ENCODE measurements around the gene RPL29. TPM values are rescaled to one million over a fixed set of nuclear protein-coding genes. Genes with fewer than 3 reads are reported as not detected.

The RPL29 gene
- total and polyA plus RNA-seq, 2 of the 4 experiments (the other 2 are of a cell fraction): 2,081 to 2,126 TPM

DNA sequence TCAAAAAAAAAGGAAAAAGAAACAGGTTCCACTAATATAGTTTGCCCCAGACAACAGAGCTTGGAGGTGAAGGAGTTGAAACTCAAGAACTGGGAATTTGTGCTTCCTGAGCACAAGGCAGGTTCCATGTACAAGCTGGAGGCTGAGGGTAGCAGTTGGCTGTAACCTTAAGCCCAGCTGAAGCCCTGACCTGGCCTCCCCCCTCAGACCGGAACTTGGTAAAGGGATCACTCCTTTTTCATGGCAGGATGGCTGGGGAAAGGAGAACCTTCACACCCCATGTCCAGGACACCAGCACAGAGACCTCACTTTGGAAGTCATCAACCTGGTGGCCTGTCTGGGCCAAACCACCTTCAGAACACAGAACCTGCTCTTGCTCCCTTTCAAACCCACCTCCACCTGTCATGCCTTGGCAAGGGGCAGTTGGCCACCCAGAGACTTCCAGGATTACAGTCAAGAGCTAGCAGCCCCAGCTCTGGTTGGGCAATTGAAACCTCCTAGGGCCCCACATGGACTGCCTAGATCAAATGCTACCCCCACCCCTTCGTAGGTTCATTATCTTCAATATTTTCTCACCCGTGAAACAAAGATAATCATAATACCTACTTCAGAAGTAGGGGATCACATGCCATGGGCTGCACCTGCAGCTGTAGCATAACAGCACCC lies 3.5 kb downstream of the RPL29 start:
- H4K20me1 ChIP-seq (ENCODE audit: insufficient read depth, low read length): peaks cover 18% of the 10 kb centered on the region; the same call in 1 of the 2 replicates
- H3K56ac ChIP-seq (ENCODE audit: extremely low read depth, insufficient read depth, low read length): no peak overlapping the region
- TF ChIP-seq FOS (IDR thresholded peaks at IDR 0.05; ENCODE audit: low read depth, low read length): no peak
- no peak for TF ChIP-seq NFE2L2 (IDR thresholded peaks at IDR 0.05; ENCODE audit: low read depth, low read length)
- TF ChIP-seq RAD21 (IDR thresholded peaks at IDR 0.05; ENCODE audit: low read length): no peak
- TF ChIP-seq, protein P1, sequence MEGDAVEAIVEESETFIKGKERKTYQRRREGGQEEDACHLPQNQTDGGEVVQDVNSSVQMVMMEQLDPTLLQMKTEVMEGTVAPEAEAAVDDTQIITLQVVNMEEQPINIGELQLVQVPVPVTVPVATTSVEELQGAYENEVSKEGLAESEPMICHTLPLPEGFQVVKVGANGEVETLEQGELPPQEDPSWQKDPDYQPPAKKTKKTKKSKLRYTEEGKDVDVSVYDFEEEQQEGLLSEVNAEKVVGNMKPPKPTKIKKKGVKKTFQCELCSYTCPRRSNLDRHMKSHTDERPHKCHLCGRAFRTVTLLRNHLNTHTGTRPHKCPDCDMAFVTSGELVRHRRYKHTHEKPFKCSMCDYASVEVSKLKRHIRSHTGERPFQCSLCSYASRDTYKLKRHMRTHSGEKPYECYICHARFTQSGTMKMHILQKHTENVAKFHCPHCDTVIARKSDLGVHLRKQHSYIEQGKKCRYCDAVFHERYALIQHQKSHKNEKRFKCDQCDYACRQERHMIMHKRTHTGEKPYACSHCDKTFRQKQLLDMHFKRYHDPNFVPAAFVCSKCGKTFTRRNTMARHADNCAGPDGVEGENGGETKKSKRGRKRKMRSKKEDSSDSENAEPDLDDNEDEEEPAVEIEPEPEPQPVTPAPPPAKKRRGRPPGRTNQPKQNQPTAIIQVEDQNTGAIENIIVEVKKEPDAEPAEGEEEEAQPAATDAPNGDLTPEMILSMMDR (conservative IDR thresholded peaks at IDR 0.05; ENCODE audit: low read depth, low read length): no peak
- TF ChIP-seq, protein P2, sequence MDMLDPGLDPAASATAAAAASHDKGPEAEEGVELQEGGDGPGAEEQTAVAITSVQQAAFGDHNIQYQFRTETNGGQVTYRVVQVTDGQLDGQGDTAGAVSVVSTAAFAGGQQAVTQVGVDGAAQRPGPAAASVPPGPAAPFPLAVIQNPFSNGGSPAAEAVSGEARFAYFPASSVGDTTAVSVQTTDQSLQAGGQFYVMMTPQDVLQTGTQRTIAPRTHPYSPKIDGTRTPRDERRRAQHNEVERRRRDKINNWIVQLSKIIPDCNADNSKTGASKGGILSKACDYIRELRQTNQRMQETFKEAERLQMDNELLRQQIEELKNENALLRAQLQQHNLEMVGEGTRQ (IDR thresholded peaks at IDR 0.05; ENCODE audit: low read depth, low read length): no peak
- no peak for TF ChIP-seq RFX5 (IDR thresholded peaks at IDR 0.05; ENCODE audit: low read depth, low read length)
- TF ChIP-seq RCOR1 (IDR thresholded peaks at IDR 0.05; ENCODE audit: insufficient replicate concordance, low read length): no peak
- no peak for TF ChIP-seq POLR2A (IDR thresholded peaks at IDR 0.05; ENCODE audit: low read depth, low read length)
- no peak overlapping the region for H3K4ac ChIP-seq (ENCODE audit: low read depth, low read length)
- H4K8ac ChIP-seq (ENCODE audit: low read depth in 2 of 2, low read length in 2 of 2): no peak overlapping the region
- peaks cover 31% of the 10 kb centered on the region for H3K36me3 ChIP-seq (ENCODE audit: control insufficient read depth, insufficient read depth, low read length)
- H2BK20ac ChIP-seq (ENCODE audit: low read depth, low read length): no peak overlapping the region
- no peak overlapping the region for H2BK15ac ChIP-seq (ENCODE audit: low read depth, low read length)
- H3K23ac ChIP-seq (ENCODE audit: low read depth, low read length): no peak overlapping the region
- BruUV-seq (replicated peaks): no TSS peak
- H2AFZ ChIP-seq (replicated peaks; ENCODE audit: low read length, poor library complexity): no peak overlapping the region
- H2AK5ac ChIP-seq (ENCODE audit: low read depth, low read length): no peak overlapping the region
- no peak overlapping the region for H4K91ac ChIP-seq (ENCODE audit: insufficient read depth, low read depth, low read length)
- intact Hi-C loops (cut with micrococcal nuclease): no loop called here
- H2BK120ac ChIP-seq (ENCODE audit: low read depth, low read length): no peak overlapping the region
- no peaks in the 10 kb centered on the region for H3K27me3 ChIP-seq (ENCODE audit: control insufficient read depth, insufficient read depth, low read length)
- ATAC-seq (ENCODE audit: low read depth) (no peak), DNase-seq (no peak)
- peaks cover 11% of the 10 kb centered on the region for H3K4me1 ChIP-seq (ENCODE audit: control insufficient read depth, insufficient read depth, low read length)
- H3K18ac ChIP-seq (ENCODE audit: low read depth, low read length): no peak overlapping the region
- H4K5ac ChIP-seq (ENCODE audit: low read depth, low read length): no peak overlapping the region
- dilution Hi-C loops (cut with HindIII; ENCODE audit: low sequenced_read_pairs, unreplicated experiment): no loop called here
- H3K14ac ChIP-seq (replicated peaks; ENCODE audit: low read depth, low read length): no peak overlapping the region
- H3K9me3 ChIP-seq (ENCODE audit: control insufficient read depth, insufficient read depth, low read length): no peaks in the 10 kb centered on the region
- peaks cover 7% of the 10 kb centered on the region for H3K9me1 ChIP-seq (ENCODE audit: insufficient read depth, low read length)
- H3K4me3 ChIP-seq (ENCODE audit: insufficient read depth, low read depth, low read length): no peak overlapping the region
- in situ Hi-C loops (cut with MboI; ENCODE audit: low sequenced_read_pairs): no loop called here
- POLR2A ChIA-PET (ENCODE audit: unreplicated experiment): interaction anchor here (0.6 to 1.8 kb wide), 2 partner anchors 9 to 21 kb away, joined by 3 to 6 read pairs; partner anchors contain the start of gene ACY1
- CTCF ChIA-PET: no interaction called here
- H3K27ac ChIP-seq (ENCODE audit: insufficient read depth, low read length): no peak overlapping the region
- H3K79me1 ChIP-seq (ENCODE audit: low read depth in 1 of 2, low read length in 2 of 2): peaks cover 24 to 53% of the 10 kb centered on the region in 2 experiments; a peak in 3 of 4 replicates
- H3K4me2 ChIP-seq (ENCODE audit: low read depth, low read length): no peak overlapping the region
- H2AK9ac ChIP-seq (replicated peaks; ENCODE audit: low read depth, low read length, poor library complexity): peak overlapping the region; percentile 19
- no peak overlapping the region for H3K9ac ChIP-seq (ENCODE audit: low read depth, low read length)
- no CpG with 5 or more reads among the region's 3 CpGs for WGBS, 2 experiments (ENCODE audit: extremely low coverage in 2 of 2, insufficient read length in 1 of 2)
- H2BK5ac ChIP-seq (ENCODE audit: low read depth, low read length, poor library complexity, severe bottlenecking): no peak overlapping the region

All from IMR-90 (cell line).